GM21529 (cell line): Measurements from ENCODE around the gene UBE2O.
A peak's percentile ranks its signal among the peaks of the same experiment; 100 is the strongest.
"Not testable (repeated sequence)": the region's sequence is repeated elsewhere in the genome, so short reads cannot be mapped to it uniquely, and the experiment has no call there.

ENCODE experiments used
- ATAC-seq: cut with Tn5 transposase; IDR thresholded peaks from one replicate; pipeline ENCODE4 v1.9.1; 2021; ENCODE audit not compliant: unreplicated experiment

Gene UBE2O

DNA sequence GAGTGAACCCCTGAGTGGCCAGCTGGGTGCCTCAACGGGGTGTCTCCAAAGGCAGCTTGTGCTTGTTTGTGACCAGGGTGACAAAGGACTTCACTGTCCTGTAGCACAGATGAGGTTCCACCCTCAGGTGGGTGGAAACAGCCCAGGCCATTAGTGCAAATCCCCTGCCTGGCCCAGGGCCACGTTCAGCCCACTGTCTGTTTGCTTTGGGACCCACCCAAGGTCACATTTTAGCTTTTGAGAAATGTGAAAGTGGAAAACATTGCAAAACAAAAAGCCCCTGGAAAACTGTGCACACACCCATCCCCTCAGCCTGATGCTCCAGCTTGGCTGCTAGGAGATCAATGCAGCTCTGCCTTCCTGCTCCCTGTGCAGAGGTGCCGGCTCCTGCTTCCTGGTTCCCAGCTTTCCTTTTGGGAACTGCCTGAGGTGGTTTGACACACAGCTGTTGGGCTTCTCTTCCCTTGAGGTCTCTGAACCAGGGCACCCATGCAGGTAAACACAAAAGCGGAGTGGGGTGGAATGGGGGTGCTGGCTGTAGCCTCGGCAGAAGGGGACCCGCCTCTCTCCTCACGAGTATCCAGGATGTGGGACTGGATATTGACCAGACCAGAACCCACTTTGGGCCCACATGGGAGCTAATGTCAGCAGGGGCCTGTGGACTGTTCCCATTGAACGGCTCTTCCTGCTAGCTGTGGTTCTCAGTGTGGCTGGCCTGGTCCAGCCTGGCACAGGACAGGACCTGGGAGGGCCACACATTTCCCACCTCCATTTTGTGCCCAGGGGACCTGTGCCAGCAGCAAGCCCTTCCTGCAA lies 76.4 kb downstream of the UBE2O start:
- no peak for ATAC-seq

DNA sequence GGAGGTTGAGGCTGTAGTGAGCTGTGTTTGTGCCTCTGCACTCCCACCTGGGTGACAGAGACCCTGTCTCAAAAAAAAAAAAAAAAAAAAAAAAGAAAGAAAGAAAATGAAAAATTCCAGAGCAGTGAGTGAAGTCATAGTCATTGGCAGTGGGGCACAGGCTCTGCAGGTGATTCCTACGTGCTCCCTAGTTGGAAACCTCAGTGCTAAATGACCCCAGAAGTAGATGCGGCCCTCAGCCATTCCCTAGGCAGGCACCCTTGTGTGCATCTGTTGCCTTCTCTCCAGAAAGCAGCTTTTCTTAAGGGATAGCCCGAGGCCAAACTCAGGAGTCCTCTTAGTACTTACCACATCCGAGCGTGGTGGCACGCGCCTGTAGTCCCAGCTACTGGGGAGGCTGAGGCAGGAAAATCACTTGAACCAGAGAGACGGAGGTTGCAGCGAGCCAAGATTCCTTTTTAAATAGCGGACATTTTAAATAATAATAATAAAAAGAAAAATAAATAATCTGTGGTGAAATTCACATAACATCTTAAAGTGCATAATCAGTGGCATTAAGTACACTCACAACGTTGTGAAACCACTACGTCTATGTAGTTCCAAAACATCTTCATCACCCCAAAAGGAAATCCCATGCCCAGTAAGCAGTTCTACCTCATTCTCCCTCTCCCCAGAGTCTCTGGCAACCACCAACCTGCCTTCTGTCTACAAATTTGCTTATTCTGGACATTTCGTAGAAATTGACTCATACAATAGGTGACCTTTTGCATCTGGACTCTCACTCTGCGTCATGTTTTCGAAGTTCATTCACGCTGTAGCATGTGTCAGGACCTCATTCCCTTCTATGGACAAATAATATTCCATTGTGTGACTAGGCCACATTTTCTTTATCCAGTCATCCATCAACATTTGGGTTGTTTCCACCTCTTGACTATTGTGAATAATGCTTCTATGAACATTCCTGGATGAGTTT lies 81.0 kb downstream of the UBE2O start:
- no peak for ATAC-seq

DNA sequence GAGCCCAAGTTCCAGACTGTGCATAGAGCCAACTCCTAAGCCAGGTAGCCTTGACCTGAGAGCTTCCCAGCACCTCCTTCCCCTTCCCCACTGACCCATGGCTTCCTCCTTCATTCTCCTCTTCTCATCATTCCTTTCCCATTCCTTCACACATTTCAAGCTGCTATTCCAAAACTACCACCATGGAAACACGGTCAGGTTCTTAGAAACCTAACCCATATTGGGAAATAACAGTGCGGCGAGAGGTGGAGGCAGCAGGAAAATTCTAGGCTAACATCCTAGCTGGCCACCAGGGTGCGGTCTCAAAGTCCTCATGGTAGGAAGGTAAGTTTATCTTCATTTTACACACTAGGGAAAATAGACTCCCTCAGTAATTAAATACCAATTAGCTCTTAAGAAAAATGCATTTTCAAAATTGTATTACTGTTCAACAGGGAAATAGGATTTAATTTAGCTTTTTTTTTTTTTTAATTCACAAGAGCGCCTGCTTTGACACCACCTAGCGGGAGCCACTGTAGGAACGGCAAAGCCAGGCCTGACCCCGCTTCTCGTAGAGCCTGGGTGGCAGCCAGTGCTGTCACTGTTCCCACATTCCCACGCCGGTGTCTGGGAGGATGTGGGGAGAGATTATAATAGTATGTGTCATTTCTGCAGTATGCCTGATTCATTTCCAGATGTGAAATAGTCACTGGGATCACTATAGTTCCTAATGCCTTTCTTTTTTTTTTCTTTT lies 82.5 kb downstream of the UBE2O start:
- ATAC-seq: no peak

DNA sequence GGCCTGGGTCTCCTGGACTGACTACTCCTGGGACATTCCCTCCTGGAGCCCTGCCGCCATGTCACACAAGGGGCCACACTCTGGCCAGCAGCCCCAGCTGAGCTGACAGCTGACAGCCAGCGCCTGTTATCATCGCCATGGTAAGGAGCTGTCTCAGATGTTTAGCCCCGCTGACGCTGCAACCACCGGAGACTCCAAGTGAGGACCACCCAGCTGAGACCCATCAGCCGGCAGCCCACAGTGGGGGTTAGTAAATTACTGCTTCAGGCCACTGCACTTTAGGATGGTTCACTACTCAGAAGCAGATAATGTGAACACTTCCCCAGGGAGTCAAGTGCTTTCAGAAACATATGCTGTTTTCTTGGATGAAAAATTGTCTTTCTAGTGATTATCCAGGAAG lies 83.1 kb downstream of the UBE2O start:
- no peak for ATAC-seq

DNA sequence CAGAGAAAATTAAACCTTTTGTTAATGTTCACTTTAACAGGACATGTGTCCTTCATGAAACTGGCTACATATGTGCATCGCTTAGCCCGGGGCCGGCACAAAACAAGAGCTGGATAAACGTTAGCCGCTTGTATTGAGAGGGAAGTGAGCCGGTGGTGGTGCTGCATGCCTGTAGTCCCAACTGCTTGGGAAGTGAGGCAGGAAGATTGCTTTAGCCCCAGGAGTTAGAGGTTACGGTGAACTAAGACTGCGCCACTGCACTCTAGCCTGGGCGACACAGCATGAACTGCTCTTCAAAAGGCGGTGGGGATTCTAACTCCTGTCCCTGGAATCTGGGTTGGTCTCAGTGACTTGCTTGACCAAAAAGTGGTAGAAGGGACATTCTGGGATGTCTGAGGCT lies 83.6 kb downstream of the UBE2O start:
- no peak for ATAC-seq

DNA sequence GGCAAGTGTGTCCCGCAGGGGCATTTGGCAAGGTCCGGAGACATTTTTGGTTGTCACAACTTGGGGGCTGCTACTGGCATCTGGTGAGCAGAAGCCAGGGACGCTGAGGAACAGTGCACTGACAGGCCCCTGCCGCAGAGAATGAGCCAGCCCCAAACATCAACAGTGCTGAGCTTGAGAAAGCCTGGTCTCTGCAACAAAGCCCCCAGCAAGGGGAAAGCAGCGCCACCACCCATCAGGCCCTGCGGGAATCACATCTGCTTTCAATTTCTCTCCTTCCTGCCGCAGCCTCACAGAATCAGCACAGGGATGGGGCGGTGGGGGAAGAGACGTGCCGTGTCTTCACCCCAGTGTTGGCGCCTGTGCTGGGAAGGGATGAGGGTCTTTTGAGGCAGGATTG lies 84.4 kb downstream of the UBE2O start:
- no peak for ATAC-seq

DNA sequence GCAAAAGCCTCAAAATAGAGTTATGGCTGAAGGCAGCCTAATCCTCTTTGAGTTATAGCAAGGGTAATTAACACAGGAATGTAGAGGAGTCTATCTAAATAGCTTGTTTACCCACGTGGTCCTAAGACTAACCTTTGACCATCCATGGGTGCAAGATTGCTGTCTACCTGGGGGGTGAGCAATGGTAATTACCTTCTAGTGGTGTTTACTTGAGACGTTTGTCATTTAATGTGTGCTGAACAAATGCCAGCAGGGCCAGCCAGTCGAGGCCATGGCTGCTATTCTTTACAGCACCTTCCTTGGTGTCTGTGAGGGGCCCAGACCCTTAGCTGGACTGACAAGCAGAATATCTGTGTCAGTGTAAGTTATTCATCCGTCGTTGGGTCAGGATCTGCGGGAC lies 85.3 kb downstream of the UBE2O start:
- no peak for ATAC-seq

DNA sequence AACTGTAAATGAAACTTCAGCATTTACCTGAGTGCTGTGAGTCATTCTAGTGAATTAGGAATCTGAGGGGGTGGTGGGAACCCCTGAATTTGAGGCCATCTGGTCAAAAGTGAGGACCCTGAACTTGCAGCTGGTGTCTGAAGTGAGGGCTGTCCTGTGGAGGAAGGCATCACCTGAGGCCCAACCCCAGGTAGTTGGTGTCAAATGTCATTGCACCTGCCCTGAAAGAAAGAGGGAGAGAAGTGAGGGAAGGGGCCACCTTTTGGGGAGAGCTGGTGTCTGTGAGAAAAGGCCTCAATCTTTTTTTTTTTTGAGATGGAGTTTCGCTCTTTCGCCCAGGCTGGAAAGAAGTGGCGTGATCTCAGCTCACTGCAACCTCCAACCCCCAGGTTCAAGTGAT lies 86.7 kb downstream of the UBE2O start:
- no peak for ATAC-seq

- ATAC-seq: no peak
Observed at GRCh38 chr17:76365256-76365903, 87.6 kb downstream of the UBE2O start.

DNA sequence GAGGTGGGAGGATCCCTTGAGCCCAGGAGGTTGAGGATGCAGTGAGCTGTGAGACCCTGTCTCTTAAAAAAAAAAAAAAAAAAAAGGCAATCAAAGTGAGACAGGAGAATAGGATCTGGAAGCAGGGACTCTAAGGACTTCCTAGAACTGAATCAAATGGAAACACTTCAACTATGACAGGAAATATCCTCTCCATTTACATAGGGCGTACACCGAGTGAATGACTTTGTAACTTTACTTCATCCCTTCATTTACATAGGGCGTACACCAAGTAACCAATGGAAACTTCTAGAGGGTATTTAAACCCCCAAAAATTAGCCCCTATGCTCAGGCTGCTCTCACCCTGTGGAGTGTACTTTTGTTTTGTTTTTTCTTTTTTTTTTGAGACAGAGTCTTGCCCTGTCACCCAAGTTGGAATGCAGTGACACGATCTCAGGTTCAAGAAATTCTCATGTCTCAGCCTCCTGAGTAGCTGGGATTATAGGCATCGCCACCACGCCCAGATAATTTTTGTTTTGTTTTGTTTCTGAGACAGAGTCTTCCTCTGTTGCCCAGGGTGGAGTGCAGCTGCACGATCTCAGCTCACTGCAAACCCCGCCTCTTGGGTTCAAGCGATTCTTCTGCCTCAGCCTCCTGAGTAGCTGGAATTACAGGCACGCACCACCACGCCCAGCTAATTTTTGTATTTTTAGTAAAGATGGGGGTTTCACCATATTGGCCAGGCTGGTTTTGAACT lies 89.7 kb downstream of the UBE2O start:
- ATAC-seq: no peak

GRCh38 chr17:76360461-76360860 lies 92.5 kb downstream of the UBE2O start:
- ATAC-seq: no peak

- ATAC-seq: not testable (repeated sequence)
Observed at GRCh38 chr17:76359776-76360175, 93.2 kb downstream of the UBE2O start.

DNA sequence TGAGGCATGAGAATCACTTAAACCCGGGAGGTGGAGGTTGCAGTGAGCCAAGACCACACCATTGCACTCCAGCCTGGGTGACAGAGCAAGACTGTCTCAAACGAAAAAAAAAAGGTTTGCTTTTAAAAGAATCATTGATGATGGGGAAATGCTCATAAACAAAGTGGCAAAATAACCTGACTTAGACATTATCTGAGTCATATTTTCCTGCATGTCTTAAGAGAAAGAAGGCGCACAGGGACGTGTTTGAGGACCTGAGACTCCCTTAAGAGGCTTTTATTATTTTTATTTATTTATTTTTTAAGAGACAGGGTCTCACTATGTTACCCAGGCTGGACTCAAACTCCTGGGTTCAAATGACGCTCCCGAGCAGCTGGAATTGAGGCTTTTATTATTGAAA lies 93.6 kb downstream of the UBE2O start:
- ATAC-seq: no peak

- ATAC-seq: no peak
Observed at GRCh38 chr17:76357597-76358158, 95.3 kb downstream of the UBE2O start.

GRCh38 chr17:76356803-76357456 lies 96.0 kb downstream of the UBE2O start:
- ATAC-seq: no peak

- ATAC-seq: no peak
Observed at GRCh38 chr17:76354747-76355310, 98.1 kb downstream of the UBE2O start.

GRCh38 chr17:76354317-76354729 lies 98.6 kb downstream of the UBE2O start:
- no peak for ATAC-seq

GRCh38 chr17:76353599-76354316 lies 99.2 kb downstream of the UBE2O start, which contains the start of gene PRPSAP1:
Gene PRPSAP1, minus strand, starts transcription at chr17:76353916. Its CDS starts 213 bp downstream, at chr17:76353703.
- peak; percentile 87 for ATAC-seq
